Activated CD4-positive, CD25-positive, alpha-beta regulatory T cell (primary cell): ENCODE measurements around the gene NDRG3.
A peak's percentile ranks its signal among the peaks of the same experiment; 100 is the strongest.
"Not testable (repeated sequence)": the region's sequence is repeated elsewhere in the genome, so short reads cannot be mapped to it uniquely, and the experiment has no call there.

Experiments used
- DNase-seq, 4 experiments: peaks; one replicate each; lab custom pipeline; 2025; lab: John Stamatoyannopoulos, UW

NDRG3 gene

GRCh38 chr20:36687850-36688249 lies 58.0 kb downstream of the NDRG3 start:
- DNase-seq: no peak

- DNase-seq: no peak
Observed at GRCh38 chr20:36686944-36687343, 58.9 kb downstream of the NDRG3 start.

DNA sequence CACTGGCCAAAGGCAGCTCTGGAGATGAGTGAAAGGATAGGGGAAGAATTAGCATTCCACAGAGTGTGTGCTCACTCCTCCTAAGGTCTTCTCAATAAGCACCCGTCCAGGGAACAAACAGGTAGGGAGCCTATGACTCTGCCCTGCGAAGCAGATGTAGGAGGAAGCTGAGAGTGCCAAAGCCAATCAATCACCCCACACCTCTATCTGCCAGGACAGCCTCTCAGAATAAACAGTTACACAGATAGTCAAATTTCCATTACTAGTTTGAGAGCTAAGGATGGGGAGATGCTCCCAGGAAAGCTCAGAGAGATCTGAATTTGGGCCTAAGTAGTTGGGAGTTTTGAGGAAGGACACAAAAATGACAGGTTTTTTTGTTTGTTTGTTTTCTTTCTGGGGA lies 59.4 kb downstream of the NDRG3 start:
- DNase-seq: no peak

DNA sequence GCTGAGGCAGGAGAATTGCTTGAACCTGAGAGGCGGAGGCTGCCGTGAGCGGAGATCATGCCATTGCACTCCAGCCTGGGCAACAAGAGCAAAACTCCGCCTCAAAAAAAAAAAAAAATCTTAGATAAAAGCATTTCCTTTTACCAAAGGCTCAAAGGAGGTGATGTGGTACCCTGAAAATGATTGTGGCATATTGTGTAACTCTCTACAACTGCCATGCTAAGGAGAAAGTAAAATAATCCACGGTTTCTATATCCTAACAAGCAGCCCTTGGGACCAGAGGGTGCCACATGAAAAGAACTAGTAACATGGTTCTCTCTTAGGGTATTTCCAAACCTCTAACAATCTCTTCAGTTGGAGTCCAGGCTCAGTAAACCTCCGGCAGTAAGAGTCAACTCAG lies 61.1 kb downstream of the NDRG3 start:
- no peak for DNase-seq

DNA sequence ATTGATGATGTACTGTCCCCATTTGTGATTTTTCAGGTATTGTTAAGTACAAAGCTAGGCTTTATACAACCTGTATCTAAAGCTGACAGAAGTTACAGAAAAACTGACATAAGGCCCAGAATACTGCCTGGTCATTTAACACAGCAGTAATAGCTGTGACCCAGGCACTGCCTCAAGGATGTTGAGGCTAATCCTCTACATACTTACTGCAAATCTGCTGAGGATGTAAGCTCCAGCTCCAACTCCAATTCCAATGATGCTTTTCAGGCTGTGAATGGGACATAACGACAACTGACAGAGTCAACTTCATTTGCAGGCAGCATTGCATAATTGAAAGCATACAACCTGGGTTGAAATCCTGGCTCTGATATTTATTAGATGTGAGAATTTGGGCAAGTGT lies 63.6 kb downstream of the NDRG3 start:
- no peak for DNase-seq

GRCh38 chr20:36677422-36677771 lies 68.5 kb downstream of the NDRG3 start:
- DNase-seq: no peak

DNA sequence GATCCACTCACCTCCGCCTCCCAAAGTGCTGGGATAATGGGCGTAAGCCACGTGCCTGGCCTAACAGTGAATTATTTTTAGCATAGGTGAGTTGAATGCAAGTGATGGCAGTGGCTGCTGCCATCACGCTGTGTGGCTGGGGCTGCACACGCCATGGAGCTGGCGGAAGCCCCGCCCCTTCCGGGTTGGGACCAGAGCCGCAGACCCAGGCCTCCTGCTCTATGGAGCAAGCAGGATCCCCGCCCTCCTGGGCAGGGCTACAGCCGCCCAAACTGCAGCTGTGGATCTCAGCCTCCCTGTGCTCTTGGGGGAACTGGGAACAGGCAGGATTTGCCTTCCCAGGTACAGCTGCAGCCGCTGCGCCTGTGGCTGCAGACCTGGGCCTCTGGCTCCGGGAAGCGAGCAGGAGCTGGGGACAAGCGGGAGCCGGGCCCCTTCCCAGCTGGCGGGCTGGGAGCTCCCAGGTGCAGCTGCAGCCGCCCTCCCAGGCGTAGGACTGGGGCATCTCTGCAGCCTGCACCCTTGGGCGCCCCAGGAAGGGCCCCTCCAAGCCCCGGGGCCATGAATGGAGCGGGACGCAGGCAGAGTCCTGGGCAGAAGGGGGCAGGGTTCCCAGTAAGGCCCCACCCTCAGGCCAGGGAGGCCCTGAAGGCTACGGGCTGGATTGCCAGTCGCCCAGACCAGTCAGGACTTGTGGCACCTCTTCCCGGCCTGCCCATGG lies 69.0 kb downstream of the NDRG3 start:
- DNase-seq: no peak

- not testable (repeated sequence) for DNase-seq
Observed at GRCh38 chr20:36675545-36675944, 70.3 kb downstream of the NDRG3 start.

GRCh38 chr20:36672991-36673390 lies 72.9 kb downstream of the NDRG3 start:
- DNase-seq: no peak

GRCh38 chr20:36670665-36671357 lies 75.1 kb downstream of the NDRG3 start:
- no peak for DNase-seq

DNA sequence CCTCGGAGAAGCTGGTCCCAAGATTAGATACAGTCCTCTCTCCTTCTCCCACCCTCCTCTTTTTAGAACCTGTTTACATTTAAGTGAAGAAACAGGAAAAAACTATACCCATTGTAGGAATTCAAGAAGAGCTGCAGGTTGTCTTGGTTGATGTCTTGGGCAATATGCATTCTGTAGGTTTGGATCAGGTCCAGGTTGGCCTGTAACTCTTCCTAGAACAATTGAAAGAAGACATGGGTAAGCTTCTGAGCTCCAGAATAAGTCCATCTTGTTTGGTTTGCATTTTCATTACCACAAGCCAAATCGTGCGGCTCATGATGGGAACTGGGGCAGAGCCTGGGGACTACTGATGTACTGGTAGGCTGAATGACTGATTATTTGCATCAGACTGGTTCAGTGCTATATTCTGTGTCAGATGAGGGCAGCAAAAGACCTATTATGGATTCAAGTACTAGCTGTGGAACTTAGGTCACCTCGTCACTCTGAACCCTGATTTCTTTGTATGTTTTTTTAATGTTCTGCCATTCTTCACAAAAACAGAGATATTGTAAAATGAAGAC lies 79.6 kb downstream of the NDRG3 start:
- DNase-seq: no peak

DNA sequence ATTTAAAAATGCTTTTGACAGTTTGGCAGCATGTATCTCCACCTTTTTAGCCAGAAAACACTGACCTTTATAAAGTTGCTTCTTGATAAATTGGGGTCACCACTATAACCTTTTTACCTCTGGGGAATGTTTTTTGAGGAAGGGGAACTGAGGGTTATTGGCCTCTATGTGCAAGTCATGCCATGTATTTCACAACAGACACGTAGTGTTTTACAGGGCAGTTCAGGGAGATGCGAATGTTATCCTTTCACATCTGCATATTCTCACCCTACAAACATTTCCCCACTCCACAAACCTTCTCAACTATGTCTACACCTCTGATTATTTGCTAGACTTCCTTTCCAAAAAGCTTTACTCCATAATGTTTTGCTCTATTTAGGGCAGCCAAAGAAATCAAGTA lies 82.9 kb downstream of the NDRG3 start:
- DNase-seq: no peak

- no peak for DNase-seq
Observed at GRCh38 chr20:36658300-36658699, 87.6 kb downstream of the NDRG3 start.

GRCh38 chr20:36656733-36657132 lies 89.2 kb downstream of the NDRG3 start:
- no peak for DNase-seq

DNA sequence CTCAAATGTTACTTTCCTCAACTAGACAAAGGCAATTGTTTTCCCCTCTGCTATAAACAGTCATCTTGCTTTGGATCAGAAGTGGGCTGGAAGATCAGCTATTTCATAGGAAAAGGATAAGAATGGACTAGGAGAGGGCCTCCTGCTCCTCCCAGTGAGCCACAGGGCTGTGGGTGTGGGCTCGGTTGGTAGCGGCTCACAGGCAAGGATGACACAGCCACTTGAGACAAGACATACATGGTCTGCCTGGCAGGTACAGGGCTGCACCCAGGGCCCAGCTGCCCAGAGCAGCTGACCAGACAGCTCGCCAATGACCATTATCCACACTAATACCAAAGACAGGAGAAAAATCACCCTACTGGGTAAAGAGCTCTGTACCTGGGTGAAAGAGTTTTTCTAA lies 90.9 kb downstream of the NDRG3 start:
- DNase-seq: no peak

DNA sequence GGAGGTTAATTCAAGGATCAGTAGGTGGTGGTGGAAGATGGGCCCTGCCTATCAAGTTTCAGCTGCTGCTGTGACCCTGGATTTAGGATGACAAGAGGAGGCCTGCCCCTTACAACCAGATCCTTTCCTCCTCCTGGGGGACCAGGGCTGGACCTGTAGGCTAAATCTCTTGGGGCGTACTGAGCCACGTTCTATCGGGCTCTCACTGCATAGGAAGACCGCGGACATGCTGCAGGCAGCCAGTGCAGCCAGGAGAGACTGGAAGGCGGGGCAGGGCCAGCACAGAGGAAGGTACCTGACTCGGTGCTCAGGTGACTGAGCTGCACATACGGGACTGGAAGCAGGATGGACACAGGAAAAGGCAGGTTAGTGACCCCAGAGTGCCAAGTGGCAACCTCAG lies 91.4 kb downstream of the NDRG3 start:
- DNase-seq: no peak

DNA sequence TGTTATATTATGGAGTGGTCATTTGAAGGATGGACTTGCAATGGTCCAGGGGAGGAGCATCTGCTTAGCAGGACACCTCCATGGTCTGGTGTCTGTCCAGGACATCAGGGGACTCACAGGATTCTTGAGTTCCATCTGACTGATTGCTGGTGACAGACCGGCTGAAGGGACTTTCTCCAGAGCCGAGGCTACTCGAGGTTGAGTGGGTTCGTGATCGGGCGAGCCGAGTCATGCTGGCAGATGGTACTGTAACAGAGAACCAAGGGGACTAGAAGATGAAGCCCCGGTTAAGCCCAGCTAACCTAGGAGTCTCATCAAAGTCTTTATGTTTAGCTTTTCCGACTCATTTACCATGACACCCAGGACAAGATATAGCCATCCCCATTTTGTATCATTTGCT lies 92.4 kb downstream of the NDRG3 start:
- DNase-seq: no peak

- DNase-seq: no peak
Observed at GRCh38 chr20:36647196-36648121, 98.4 kb downstream of the NDRG3 start.

- no peak for DNase-seq
Observed at GRCh38 chr20:36646678-36647077, 99.2 kb downstream of the NDRG3 start.

- DNase-seq: peak in 2 of 4 experiments; percentile 24 to 41
Observed at GRCh38 chr20:36645998-36646397, 99.9 kb downstream of the NDRG3 start, which contains the start of gene SLA2. Gene SLA2, minus strand, starts transcription at chr20:36646196. Its CDS starts 4,861 bp downstream, at chr20:36641335.

DNA sequence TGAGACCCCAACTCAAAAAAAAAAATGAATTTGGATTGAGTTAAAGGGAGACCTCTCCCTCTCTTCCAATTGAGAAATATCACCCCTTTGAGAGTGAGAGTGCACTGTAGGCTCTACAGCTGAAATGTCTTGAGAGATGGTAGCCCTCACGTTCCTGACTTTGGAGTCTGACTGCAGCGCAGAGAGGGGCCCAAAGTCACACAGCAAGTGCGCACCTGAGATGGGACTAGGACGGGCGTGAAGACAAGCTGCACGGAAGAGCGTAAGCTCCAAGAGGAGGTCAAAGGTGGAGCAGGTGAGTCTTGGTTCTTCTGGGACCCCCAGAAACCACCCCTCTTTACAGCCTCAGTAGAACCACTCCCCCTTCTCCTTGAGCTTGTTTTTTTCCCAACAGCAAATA lies 100.5 kb downstream of the NDRG3 start:
- no peak for DNase-seq

DNA sequence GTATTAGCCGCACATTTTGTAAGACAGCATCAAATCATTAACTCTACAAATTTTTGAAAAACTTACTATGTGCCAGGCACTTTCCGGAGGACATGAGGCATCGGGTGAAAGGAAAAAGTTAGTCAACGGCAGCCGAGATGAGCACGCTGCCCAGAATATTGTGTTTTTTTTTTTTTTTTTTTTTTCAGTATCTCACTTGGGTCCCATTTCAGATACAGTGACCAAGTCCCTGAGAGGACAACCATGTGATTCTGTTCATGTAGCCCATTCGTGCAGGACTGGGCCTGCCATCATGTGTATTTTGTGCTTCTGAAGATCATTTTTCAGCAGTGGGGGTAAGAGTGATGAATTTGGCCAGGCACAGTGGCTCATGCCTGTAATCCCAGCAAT lies 101.2 kb downstream of the NDRG3 start:
- DNase-seq: no peak
